SK-MEL-5 (cell line): ENCODE results near the gene BTN1A1. TPM values are rescaled to one million over a fixed set of nuclear protein-coding genes. Genes with fewer than 3 reads are reported as not detected.
"Not testable (repeated sequence)": the region's sequence is repeated elsewhere in the genome, so short reads cannot be mapped to it uniquely, and the experiment has no call there.

Source experiments
- DNase-seq: peaks from one replicate; pipeline ENCODE4 v3.0.0-alpha.2; 2016; ENCODE audit warnings: low read depth, low spot score
- in situ Hi-C: cut with HindIII; loops from 2 replicates; pipeline ENCODE4 v1.10.0; 2016; ENCODE audit warnings: low sequenced_read_pairs, high pct_unique_total_duplicates, low pct_unique_long_range_greater_than_20kb
- polyA plus RNA-seq, 2 experiments: library from polyadenylated mRNA; depleted of rRNA; stranded (reverse); fragments of >200 nt; gene quantifications; 2 replicates each; pipeline ENCODE4 v1.2.3, GENCODE V29; 2015
- total RNA-seq: library from RNA; depleted of rRNA; stranded (reverse); fragments of >200 nt; shearing (Covaris generic); gene quantifications from 2 replicates; pipeline ENCODE4 v1.2.3, GENCODE V29; 2014; rRNA removed

Gene BTN1A1
- total RNA-seq: not detected in 2 replicates
- polyA plus RNA-seq (2015; cell fraction: cytosol; rRNA removed): not detected in 2 replicates
- not detected in 2 replicates for polyA plus RNA-seq (2015; cell fraction: nucleus; rRNA removed)

DNA sequence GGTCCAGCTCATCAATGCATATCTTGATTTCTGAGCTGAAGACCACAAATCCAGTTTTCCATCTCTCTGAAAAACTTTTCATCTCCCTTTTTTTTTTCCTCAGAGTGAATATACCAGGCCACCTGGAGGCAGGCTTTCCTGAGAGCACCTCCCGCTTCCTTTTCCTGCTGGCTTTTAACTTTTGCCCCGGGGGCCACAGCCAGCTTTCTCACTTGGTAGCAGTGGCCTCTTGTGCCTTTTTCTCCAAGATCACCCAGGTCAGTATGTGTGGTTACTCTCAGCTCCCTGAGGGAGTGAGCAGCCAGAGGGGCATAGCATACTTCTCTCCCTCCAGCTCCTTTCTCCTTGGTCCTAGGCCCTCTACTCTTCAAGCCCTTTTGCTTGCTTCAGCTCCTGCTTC lies at the start of gene BTN1A1:
BTN1A1 (plus strand) TSS at position 202 of the 400 bp plus-strand sequence. CDS start 984 bp downstream, outside the sequence.
- DNase-seq: no peak
- in situ Hi-C loops: no loop called here

DNA sequence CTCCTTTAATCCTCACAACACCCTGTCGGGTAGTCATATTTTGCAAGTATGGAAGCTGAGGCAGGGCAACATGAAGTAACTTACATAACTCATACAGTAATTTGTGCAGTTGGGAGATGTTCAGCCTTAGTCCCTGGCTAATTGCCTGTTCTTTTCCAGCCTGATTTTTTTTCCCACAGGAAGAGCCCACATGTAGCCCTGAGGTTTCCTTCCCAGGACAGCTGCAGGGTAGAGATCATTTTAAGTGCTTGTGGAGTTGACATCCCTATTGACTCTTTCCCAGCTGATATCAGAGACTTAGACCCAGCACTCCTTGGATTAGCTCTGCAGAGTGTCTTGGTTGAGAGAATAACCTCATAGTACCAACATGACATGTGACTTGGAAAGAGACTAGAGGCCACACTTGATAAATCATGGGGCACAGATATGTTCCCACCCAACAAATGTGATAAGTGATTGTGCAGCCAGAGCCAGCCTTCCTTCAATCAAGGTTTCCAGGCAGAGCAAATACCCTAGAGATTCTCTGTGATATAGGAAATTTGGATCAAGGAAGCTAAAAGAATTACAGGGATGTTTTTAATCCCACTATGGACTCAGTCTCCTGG lies 47.4 kb upstream of the BTN1A1 start:
- in situ Hi-C loops: no loop called here
- peak; percentile 22 for DNase-seq

DNA sequence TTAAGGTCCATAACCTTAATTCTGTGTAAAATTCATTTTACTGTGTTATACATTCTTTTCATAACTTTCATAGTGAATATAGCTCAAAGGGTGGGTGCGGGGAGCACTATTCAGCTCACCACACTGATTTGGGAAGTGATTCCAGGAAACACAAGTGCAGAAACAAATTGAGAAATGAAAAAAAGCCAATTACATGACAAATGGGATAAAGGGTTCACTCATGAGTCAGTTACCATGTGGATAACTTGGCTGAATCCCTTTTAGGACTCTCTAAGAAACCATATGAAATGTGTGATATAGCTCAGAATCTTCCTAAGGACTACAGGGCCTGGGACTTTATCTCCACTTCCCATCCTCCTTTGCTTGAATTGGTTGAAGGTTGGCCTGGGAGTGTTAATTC lies 45.5 kb upstream of the BTN1A1 start:
- in situ Hi-C loops: no loop called here
- no peak for DNase-seq

DNA sequence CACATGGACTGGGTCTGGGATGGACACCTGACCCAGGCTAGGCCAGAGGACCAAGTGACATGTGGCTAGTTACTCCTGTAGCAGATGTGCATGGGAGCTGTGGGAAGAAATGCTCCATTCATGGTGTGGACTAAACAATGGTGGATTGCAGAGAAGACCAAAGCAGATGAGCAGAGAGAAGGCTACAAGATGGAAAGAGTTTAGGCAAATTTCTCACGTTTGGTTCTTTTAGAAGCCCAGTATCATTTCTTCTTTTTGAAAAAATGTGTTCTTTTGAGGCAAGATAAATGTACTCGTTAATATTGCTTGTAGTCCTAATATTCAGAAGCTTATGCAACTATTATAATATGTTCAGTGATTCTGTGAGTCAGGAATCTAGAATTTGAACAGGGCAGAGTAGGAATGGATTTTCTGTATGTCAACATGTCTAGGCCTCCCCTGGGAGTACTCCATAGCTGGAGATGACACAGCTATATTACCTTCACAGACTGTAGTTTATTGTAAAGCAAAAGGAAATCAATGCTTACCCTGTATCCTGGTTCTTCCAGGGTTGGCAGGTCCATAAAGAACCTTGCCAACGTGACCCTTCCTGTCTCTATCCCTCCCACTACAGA lies 44.6 kb upstream of the BTN1A1 start:
- in situ Hi-C loops: no loop called here
- DNase-seq: no peak

DNA sequence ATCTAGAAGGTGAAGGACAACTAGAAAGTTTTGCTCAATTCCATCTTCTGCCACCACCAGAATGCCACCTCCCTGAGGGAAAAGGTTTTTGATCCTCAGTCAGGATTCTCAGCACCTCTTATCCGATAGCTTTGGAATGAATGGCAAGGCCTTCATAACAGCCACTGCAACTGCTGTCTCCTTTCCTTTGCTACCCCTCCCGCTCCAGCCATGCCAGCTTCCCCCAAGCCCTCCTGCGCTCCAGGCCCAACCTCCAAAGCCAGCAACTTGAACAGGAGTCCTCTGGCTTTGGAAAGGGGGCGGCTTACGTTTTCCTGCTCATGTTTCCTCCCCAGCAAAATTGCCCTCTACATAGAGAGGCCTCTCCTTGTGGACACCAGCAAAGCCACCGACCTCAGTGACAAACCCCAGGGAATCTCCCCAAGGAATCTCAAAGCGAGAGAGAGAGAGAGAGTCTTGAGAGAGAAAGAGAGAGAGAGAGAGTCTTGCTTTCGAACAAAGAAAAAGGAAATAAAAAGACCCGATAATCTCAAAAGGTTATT lies 42.8 kb upstream of the BTN1A1 start:
- DNase-seq: no peak

DNA sequence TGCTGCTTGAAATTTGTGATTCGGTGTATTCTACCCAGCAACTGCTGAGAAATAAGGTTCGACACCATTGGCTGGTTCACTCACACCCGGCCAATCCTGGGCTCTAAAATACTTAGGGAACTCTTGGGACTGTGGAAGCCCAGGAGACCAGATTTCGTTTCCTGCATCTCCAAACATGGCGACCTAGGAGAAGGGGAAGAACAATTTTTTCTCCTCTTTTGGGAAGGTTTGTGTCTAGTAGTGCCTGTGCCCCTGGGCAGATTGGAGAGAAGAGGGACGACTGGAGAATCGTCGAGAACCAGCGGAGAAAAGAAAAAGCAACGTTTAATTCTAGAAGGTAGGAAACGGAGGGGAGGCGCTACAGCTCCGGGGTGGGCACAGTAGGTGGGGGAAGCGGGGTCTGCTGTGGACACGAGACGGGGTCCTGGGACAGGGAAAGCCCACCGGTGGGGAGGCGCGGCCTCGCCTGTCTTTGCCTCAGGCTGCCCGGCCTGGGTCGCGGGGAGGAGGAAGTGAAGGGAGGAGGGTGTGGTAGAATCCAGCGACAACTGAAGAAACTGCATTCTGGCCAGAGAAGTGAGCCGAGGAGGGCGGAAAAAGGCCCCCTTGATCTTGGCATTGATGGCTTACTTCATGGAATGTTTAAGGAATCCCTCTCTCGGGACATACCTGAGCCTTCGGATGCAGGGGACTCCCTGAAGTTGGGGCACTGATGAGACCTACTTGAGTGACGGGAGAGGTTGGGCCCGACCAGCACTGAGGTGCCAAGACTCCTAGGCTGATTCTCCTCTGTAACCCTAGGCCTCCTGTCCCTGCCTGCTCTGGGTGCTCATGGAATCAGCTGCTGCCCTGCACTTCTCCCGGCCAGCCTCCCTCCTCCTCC lies 42.1 kb upstream of the BTN1A1 start, which contains the start of gene BTN2A1:
BTN2A1 (plus strand) TSS at position 150 of the 883 bp plus-strand sequence; CDS start at position 832, 682 bp downstream.
- DNase-seq: peak; percentile 98
- in situ Hi-C loops: no loop called here

More for the DNA sequence above, 42.8 kb upstream of the BTN1A1 start:
- in situ Hi-C loops: no loop called here

GRCh38 chr6:26459023-26459810 lies 40.9 kb upstream of the BTN1A1 start:
- in situ Hi-C loops: no loop called here
- DNase-seq: no peak

GRCh38 chr6:26461353-26461752 lies 38.8 kb upstream of the BTN1A1 start:
- DNase-seq, in situ Hi-C loops: not testable (repeated sequence)

GRCh38 chr6:26464014-26464413 lies 36.1 kb upstream of the BTN1A1 start:
- DNase-seq: no peak
- in situ Hi-C loops: no loop called here

- DNase-seq: no peak
- in situ Hi-C loops: no loop called here
Observed at GRCh38 chr6:26464416-26465131, 35.5 kb upstream of the BTN1A1 start.

GRCh38 chr6:26465776-26466175 lies 34.3 kb upstream of the BTN1A1 start:
- in situ Hi-C loops: no loop called here
- no peak for DNase-seq

- in situ Hi-C loops: no loop called here
Observed at GRCh38 chr6:26468829-26469228, 31.3 kb upstream of the BTN1A1 start.

DNA sequence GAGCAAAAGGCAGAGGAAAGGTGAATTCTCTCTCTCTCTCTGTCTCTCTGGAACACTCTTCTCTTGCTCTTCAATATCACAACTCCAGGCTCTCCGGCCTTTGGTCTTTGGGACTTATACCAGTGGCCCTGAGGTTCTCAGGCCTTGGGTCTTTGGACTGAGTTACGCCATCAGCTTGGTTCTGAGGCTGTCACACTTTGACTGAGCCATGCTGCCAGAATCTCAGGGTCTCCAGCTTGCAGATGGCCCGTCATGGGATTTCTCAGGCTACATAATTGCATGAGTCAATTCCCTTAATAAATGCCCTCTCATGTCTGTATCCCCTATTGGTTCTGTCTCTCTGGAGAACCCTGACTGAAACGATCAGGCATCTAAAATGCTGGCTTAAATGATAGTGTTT lies 29.5 kb upstream of the BTN1A1 start:
- in situ Hi-C loops: no loop called here

More at GRCh38 chr6:26468829-26469228, 31.3 kb upstream of the BTN1A1 start:
- no peak for DNase-seq

GRCh38 chr6:26471970-26472369 lies 28.1 kb upstream of the BTN1A1 start:
- no peak for DNase-seq
- in situ Hi-C loops: no loop called here

More for the DNA sequence above, 29.5 kb upstream of the BTN1A1 start:
- DNase-seq: no peak

DNA sequence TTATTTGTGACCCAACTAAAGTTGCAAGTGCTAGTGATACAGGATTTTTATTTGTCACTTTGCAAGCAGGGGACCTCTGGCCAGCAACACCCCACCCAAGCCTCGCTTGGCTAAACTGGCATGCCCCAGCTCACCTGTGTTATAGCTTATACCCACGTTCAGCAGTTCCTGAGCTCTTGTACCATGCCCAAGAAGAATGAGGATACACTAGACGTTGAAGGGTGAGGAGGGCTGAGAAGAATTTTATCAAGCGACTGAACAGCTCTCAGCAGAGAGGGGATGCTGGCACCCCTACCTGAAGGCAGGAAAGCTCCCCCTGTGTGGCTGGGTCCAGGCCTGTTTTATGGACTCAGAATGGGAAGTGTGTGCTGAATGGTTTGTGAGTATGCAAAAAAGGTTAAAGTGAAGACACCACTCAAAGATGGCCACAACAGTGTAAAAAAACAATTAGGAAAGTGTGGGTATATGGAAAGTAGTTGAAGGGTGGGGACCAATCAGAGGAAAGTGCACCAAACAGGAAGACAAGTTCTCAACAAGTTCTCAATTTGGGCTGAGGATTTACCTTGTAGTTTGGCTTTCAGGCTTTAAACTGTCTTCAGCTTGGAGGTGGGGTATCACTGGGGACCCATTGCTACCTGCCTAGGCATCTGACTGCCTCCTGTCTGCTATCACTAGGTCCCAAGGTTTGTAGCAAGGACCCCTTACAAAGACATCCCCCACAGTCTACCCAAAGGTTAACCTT lies 27.4 kb upstream of the BTN1A1 start:
- in situ Hi-C loops: no loop called here
- no peak for DNase-seq

DNA sequence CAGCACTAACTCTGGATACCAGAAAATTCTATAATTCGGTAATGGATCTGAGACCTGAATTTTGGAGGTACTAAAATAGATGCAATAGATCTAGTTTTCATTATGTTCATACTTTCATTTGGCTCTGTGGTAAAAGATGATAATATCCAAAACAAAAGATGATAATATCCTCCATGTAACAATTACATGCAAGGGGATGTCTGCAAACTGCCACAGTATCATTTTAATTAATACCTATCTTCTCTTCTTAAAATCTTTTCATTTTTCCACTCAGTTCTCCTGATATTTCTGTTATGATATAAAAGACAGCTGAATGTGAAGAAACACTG lies 26.7 kb upstream of the BTN1A1 start:
- in situ Hi-C loops: no loop called here

More for the DNA sequence above, 26.7 kb upstream of the BTN1A1 start:
- no peak for DNase-seq
